ENCODE results near the gene KLF1. TPM values are rescaled to one million over a fixed set of nuclear protein-coding genes. Genes with fewer than 3 reads are reported as not detected.

KLF1 gene
- 10 to 100 TPM in 1 of 7 donors, 1 to 10 TPM in 3, under 1 TPM in 2, not detected in 1; 0.44 to 13.0 (median 2.7) TPM for total RNA-seq
- polyA plus RNA-seq = under 1 TPM; 0.13 to 0.67 (median 0.33) TPM
- long read RNA-seq, donor 1, transcript KLF1-201 (3 exons, 1,611 nt) = major isoform, 11 of 11 reads
- long read RNA-seq, donor 1, partial matches to known transcripts = 0 of 11 reads
- long read RNA-seq, donor 1, other reads (novel, unspliced or antisense) = 0 of 11 reads
- long read RNA-seq, donor 2, transcript KLF1-201 (3 exons, 1,611 nt) = major isoform, 25 of 34 reads
- long read RNA-seq, donor 2, partial matches to known transcripts = 9 of 34 reads
- long read RNA-seq, donor 2, other reads (novel, unspliced or antisense) = 0 of 34 reads

DNA sequence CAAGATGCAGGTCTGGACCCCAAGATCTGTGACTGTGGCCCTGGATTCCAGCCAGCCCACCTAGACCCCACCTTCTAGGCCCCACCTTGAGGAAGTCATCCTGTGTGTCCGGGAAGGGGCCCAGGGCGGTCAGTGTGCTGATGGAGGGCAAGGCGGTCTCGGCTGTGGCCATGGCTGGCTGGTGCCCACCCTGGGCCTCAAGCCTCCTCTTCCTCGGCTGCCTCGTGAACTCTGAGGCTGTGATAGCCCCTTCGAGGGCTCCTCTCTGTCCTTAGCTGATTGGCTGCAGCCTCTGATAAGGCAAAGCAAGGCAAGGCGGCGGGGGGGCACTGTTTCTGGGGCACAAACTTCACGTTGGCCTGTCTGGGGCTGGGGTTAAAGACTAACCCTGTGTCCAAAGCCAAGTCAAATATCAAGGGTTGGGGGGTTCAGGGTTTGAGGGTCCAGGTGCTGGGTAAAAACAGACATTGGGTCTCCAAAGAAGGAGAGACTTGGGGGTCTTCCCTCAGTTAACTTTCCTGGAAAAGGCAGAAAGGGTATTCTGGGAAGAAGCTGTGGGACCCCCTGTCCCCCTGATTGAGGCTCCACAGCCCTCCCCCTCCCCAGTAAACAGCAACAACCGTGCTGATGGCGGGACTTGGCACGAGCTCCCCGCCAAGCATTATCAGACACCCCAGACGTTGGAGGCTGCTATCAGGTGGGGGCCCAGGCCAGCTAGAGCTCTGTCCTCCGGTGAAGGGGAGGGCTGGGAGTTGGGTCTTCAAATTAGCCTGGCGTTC, at the start of gene KLF1:
TSS of gene KLF1 (minus strand) at position 233 of the 779 bp plus-strand sequence. CDS start at position 172, 61 bp downstream.
- no peak for DNase-seq
- H3K27me3 ChIP-seq (replicated peaks in 1 of 7) = peaks cover 0 to 31% (median 16%) of the 10 kb centered on the region in 7 donors
- peaks cover 13 to 64% (median 39%) of the 10 kb centered on the region in 6 donors for H3K4me1 ChIP-seq
- intact Hi-C loops (cut with DNase I; ENCODE audit: low total_unique reads) = loop anchor here (10.0 kb wide), 1 partner anchor 78 kb away; the partner anchor contains the start of gene DAND5
- WGBS, 5 donors = 72 to 79% (median 76%) methylated on average over 12 to 17 of the region's 17 CpGs
- H3K9me3 ChIP-seq = peaks cover 0 to 24% (median 10%) of the 10 kb centered on the region in 8 donors
- peak within 1 kb of the TSS in 3 of 8 donors; percentile 80 to 94 (median 91) for H3K27ac ChIP-seq
- peak within 1 kb of the TSS in 5 of 8 donors; percentile 43 to 76 (median 50) for H3K4me3 ChIP-seq
- no peaks in the 10 kb centered on the region for H3K36me3 ChIP-seq
- TF ChIP-seq, protein P1, sequence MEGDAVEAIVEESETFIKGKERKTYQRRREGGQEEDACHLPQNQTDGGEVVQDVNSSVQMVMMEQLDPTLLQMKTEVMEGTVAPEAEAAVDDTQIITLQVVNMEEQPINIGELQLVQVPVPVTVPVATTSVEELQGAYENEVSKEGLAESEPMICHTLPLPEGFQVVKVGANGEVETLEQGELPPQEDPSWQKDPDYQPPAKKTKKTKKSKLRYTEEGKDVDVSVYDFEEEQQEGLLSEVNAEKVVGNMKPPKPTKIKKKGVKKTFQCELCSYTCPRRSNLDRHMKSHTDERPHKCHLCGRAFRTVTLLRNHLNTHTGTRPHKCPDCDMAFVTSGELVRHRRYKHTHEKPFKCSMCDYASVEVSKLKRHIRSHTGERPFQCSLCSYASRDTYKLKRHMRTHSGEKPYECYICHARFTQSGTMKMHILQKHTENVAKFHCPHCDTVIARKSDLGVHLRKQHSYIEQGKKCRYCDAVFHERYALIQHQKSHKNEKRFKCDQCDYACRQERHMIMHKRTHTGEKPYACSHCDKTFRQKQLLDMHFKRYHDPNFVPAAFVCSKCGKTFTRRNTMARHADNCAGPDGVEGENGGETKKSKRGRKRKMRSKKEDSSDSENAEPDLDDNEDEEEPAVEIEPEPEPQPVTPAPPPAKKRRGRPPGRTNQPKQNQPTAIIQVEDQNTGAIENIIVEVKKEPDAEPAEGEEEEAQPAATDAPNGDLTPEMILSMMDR (IDR thresholded peaks at IDR 0.05 in 8 of 11, conservative IDR thresholded peaks at IDR 0.05 in 3 of 11) = no peak
- TF ChIP-seq POLR2A (IDR thresholded peaks at IDR 0.05) = no peak
- no peak for TF ChIP-seq POLR2AphosphoS5 (IDR thresholded peaks at IDR 0.05)

DNA sequence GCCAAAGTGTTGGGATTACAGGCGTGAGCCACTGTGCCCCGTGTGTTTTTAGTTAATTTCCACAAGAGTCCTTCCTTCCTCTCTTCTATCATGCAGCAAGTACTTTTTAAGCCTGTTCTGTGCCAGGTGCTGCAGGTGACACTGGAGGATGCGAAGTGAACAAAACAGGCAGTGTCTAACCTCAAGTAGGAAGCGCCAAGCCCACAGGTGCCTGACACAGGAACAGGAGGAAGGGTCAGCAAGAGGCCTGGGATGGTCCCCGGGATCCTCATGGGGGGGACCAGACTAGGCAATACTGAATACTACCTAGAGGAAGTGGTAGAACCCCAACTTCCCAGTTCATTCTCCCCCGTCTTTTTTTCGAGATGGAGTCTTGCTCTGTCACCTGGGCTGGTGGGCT, 49.6 kb upstream of the KLF1 start:
- Histone ChIP-seq H3K4me1 (peaks cover 40 to 77% (median 65%) of the 10 kb centered on the region in 6 donors), H3K27ac (peak overlapping the region in 3 of 8 donors; percentile 27 to 98 (median 29)), H3K4me3 (no peak overlapping the region), H3K9me3 (no peaks in the 10 kb centered on the region), H3K36me3 (peaks cover 5 to 23% (median 19%) of the 10 kb centered on the region in 6 donors), H3K27me3 (replicated peaks in 1 of 7) (no peaks in the 10 kb centered on the region)
- DNase-seq = no peak
- TF ChIP-seq, protein P1 (IDR thresholded peaks at IDR 0.05 in 8 of 11, conservative IDR thresholded peaks at IDR 0.05 in 3 of 11) = no peak
- TF ChIP-seq POLR2AphosphoS5 (IDR thresholded peaks at IDR 0.05) (no peak), POLR2A (IDR thresholded peaks at IDR 0.05) (no peak)
- intact Hi-C loops (cut with DNase I; ENCODE audit: low total_unique reads) = no loop called here
- WGBS, 5 donors = 34 to 52% (median 43%) methylated on average over 7 of the region's 7 CpGs

DNA sequence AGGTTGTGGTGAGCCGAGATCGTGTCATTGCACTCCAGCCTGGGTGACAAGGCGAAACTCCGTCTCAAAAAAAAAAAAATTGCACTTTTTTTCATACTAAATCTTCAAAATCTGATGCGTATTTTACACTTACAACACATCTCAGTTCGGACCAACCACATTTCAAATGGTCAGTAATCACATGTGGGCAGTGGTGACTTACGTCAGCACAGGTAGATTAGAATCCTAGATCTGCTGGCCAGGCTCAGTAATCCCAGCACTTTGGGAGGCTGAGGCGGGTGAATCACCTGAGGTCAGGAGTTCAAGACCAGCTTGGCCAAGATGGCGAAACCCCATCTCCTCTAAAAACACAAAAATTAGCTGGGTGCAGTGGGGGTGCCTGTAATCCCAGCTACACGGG, 48.1 kb upstream of the KLF1 start:
- Histone ChIP-seq H3K27me3 (replicated peaks in 1 of 7) (no peaks in the 10 kb centered on the region), H3K4me3 (no peak overlapping the region), H3K9me3 (no peaks in the 10 kb centered on the region), H3K36me3 (peaks cover 0 to 23% (median 12%) of the 10 kb centered on the region in 6 donors), H3K27ac (no peak overlapping the region), H3K4me1 (peaks cover 30 to 77% (median 55%) of the 10 kb centered on the region in 6 donors)
- WGBS, 5 donors = 86 to 94% (median 89%) methylated on average over 10 of the region's 10 CpGs
- TF ChIP-seq, protein P1 (IDR thresholded peaks at IDR 0.05 in 8 of 11, conservative IDR thresholded peaks at IDR 0.05 in 3 of 11) = no peak
- TF ChIP-seq POLR2AphosphoS5 (IDR thresholded peaks at IDR 0.05) = no peak
- no peak for TF ChIP-seq POLR2A (IDR thresholded peaks at IDR 0.05)
- intact Hi-C loops (cut with DNase I; ENCODE audit: low total_unique reads) = no loop called here
- DNase-seq = no peak
